ENCODE data around the gene ANKRD9. TPM values are rescaled to one million over a fixed set of nuclear protein-coding genes. Genes with fewer than 3 reads are reported as not detected.
A peak's percentile ranks its signal among the peaks of the same experiment; 100 is the strongest.

Gene ANKRD9
- total and polyA plus RNA-seq, 2 experiments from 2014 or later, result 17.3 to 95.9 TPM

DNA sequence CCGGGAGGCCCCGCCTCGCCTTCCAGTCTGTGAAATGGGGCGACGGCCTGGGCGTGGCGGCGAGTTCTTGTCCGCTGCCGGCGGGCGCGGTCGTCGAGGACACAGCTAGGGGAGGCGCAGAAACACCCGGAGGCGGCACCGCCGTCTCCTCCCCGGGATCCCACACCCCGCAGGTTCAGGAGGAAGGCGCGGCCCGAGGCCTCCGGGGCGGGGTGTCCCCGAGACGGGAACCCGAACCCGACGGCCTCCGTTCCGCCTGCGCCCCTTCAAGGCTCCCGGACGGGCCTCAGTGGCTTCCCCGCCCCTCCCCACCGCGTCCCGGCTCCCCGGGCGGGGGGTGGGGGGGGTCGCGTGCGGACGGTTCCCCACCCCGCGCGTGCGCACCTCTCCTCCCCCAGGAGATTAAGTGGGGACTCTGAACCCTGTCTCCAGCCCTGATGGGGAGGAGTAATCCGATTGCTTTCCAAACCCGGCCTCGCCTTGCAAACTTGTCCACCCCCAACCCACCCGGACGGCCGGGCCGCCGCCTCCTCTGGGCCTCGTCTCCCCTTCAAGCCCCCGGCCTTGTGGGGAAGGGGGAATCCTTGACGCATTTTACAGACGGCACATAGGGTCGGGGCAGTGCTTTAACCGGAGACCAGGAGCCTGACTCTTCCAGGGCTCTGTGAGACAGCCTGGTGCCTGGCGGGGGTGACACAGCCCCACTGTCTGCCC lies 35.3 kb upstream of the ANKRD9 start (continued):
- TF ChIP-seq ZNF114 (CRISPR knock-in tag; IDR thresholded peaks at IDR 0.05) (no peak), STAT1 (IDR thresholded peaks at IDR 0.05; ENCODE audit: unreplicated experiment) (no peak)
- TF ChIP-seq, protein P1, sequence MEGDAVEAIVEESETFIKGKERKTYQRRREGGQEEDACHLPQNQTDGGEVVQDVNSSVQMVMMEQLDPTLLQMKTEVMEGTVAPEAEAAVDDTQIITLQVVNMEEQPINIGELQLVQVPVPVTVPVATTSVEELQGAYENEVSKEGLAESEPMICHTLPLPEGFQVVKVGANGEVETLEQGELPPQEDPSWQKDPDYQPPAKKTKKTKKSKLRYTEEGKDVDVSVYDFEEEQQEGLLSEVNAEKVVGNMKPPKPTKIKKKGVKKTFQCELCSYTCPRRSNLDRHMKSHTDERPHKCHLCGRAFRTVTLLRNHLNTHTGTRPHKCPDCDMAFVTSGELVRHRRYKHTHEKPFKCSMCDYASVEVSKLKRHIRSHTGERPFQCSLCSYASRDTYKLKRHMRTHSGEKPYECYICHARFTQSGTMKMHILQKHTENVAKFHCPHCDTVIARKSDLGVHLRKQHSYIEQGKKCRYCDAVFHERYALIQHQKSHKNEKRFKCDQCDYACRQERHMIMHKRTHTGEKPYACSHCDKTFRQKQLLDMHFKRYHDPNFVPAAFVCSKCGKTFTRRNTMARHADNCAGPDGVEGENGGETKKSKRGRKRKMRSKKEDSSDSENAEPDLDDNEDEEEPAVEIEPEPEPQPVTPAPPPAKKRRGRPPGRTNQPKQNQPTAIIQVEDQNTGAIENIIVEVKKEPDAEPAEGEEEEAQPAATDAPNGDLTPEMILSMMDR (conservative IDR thresholded peaks at IDR 0.05; ENCODE audit: low read depth in 2 of 2), result no peak
- TF ChIP-seq, protein P2, sequence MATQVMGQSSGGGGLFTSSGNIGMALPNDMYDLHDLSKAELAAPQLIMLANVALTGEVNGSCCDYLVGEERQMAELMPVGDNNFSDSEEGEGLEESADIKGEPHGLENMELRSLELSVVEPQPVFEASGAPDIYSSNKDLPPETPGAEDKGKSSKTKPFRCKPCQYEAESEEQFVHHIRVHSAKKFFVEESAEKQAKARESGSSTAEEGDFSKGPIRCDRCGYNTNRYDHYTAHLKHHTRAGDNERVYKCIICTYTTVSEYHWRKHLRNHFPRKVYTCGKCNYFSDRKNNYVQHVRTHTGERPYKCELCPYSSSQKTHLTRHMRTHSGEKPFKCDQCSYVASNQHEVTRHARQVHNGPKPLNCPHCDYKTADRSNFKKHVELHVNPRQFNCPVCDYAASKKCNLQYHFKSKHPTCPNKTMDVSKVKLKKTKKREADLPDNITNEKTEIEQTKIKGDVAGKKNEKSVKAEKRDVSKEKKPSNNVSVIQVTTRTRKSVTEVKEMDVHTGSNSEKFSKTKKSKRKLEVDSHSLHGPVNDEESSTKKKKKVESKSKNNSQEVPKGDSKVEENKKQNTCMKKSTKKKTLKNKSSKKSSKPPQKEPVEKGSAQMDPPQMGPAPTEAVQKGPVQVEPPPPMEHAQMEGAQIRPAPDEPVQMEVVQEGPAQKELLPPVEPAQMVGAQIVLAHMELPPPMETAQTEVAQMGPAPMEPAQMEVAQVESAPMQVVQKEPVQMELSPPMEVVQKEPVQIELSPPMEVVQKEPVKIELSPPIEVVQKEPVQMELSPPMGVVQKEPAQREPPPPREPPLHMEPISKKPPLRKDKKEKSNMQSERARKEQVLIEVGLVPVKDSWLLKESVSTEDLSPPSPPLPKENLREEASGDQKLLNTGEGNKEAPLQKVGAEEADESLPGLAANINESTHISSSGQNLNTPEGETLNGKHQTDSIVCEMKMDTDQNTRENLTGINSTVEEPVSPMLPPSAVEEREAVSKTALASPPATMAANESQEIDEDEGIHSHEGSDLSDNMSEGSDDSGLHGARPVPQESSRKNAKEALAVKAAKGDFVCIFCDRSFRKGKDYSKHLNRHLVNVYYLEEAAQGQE (IDR thresholded peaks at IDR 0.05; ENCODE audit: unreplicated experiment), result no peak

DNA sequence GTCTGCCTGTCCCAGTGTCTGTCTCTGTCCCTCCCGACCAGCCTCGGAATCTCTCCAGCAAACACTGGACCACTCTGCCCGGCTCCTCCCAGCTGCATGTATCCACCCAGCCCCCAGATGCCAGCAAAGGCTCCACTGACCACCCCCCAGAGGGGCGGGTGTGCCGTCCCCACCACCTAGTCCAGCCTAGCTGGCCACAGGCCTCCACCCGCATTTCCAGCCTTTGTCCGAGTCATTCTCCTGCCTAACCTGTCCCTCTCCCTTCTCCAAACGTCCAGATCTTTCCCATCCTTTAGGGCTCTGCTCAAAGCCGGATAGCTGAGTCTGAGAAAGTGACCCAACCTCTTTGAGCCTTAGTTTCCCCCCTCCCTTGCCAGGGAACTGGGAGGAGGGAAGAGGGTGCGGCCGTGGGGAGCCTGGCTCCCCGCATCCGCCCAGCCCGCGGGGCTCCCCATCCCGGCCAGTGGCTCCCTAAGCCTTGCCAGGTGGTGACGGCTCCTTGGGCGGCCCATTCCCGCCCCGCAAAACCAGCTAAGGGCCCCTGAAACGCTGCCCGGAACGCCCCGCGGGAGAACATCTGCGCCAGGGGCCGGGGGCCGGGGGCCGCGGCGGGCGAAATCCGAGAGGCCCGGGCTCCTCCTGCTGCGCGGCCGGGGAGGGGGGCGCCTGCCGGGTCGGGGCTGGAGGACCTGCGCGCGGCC lies 34.6 kb upstream of the ANKRD9 start:
- Mint-ChIP-seq H3K36me3 (ENCODE audit: low read depth) (no peaks in the 10 kb centered on the region), H3K9me3 (no peaks in the 10 kb centered on the region; the same call in 2 of the 3 replicates), H3K4me1 (peaks cover 16% of the 10 kb centered on the region), H3K4me3 (peak overlapping the region; percentile 48; the same call in 2 of the 3 replicates), H3K27me3 (ENCODE audit: insufficient read depth, low read depth, poor library complexity) (peaks cover 27% of the 10 kb centered on the region), H3K27ac (no peak overlapping the region)
- Histone ChIP-seq H3K27ac (ENCODE audit: low read depth) (no peak overlapping the region), H3K79me2 (replicated peaks; ENCODE audit: insufficient read depth) (no peaks in the 10 kb centered on the region), H4K20me1 (replicated peaks; ENCODE audit: insufficient read depth) (no peaks in the 10 kb centered on the region), H2AFZ (peak overlapping the region; percentile 98), H3K27me3 (ENCODE audit: insufficient read depth) (peaks cover 19% of the 10 kb centered on the region), H3K4me3 (peak overlapping the region; percentile 61), H3F3A (replicated peaks; ENCODE audit: low read depth) (peaks cover 13% of the 10 kb centered on the region; the same call in 1 of the 2 replicates), H3K36me3 (ENCODE audit: insufficient read depth) (no peaks in the 10 kb centered on the region), H3K9me2 (ENCODE audit: insufficient read depth) (no peaks in the 10 kb centered on the region), H3K4me1 (ENCODE audit: insufficient read depth) (peaks cover 13% of the 10 kb centered on the region; the same call in 1 of the 2 replicates), H3K4me2 (peak overlapping the region; percentile 89)
- ATAC-seq, result peak; percentile 31
- DNase-seq (ENCODE audit: low spot score), result peak; percentile 64
- TF ChIP-seq EZH2 (IDR thresholded peaks at IDR 0.05; ENCODE audit: low read depth, unreplicated experiment), result peak; percentile 29
- TF ChIP-seq, protein P2 (IDR thresholded peaks at IDR 0.05; ENCODE audit: unreplicated experiment), result no peak

Measured in GM23338 (cell line).